Non-pigmented ciliary epithelial cell (primary cell): Measurements from ENCODE around the gene CACNA2D3.

Experiments
- DNase-seq: peaks from one replicate; pipeline ENCODE4 v3.0.0-alpha.2; 2010; ENCODE audit warnings: low read depth

Gene CACNA2D3

GRCh38 chr3:54676087-54676486 is 553.7 kb downstream of the CACNA2D3 start:
- no peak for DNase-seq

GRCh38 chr3:54681706-54682105 is 559.4 kb downstream of the CACNA2D3 start:
- DNase-seq = no peak

- no peak for DNase-seq
Measured at GRCh38 chr3:54685213-54685612, 562.9 kb downstream of the CACNA2D3 start.

- DNase-seq = peak; percentile 9
Measured at GRCh38 chr3:54691289-54691771, 569.0 kb downstream of the CACNA2D3 start.

GRCh38 chr3:54696313-54696712 is 574.0 kb downstream of the CACNA2D3 start:
- no peak for DNase-seq

GRCh38 chr3:54698054-54698453 is 575.7 kb downstream of the CACNA2D3 start:
- no peak for DNase-seq

- DNase-seq = no peak
Measured at GRCh38 chr3:54703923-54704322, 581.6 kb downstream of the CACNA2D3 start.

GRCh38 chr3:54705730-54706129 is 583.4 kb downstream of the CACNA2D3 start:
- no peak for DNase-seq

- no peak for DNase-seq
Measured at GRCh38 chr3:54706738-54707137, 584.4 kb downstream of the CACNA2D3 start.

- DNase-seq = no peak
Measured at GRCh38 chr3:54709785-54710184, 587.4 kb downstream of the CACNA2D3 start.

- DNase-seq = no peak
Measured at GRCh38 chr3:54710954-54711353, 588.6 kb downstream of the CACNA2D3 start.

GRCh38 chr3:54712539-54712938 is 590.2 kb downstream of the CACNA2D3 start:
- no peak for DNase-seq

- DNase-seq = no peak
Measured at GRCh38 chr3:54713031-54713430, 590.7 kb downstream of the CACNA2D3 start.

- DNase-seq = no peak
Measured at GRCh38 chr3:54713455-54713854, 591.1 kb downstream of the CACNA2D3 start.

GRCh38 chr3:54714035-54714434 is 591.7 kb downstream of the CACNA2D3 start:
- DNase-seq = no peak

- DNase-seq = no peak
Measured at GRCh38 chr3:54717506-54717905, 595.2 kb downstream of the CACNA2D3 start.

- DNase-seq = no peak
Measured at GRCh38 chr3:54719914-54720313, 597.6 kb downstream of the CACNA2D3 start.

GRCh38 chr3:54720604-54721003 is 598.3 kb downstream of the CACNA2D3 start:
- no peak for DNase-seq

- no peak for DNase-seq
Measured at GRCh38 chr3:54731732-54732445, 609.5 kb downstream of the CACNA2D3 start.

GRCh38 chr3:54733106-54734006 is 611.0 kb downstream of the CACNA2D3 start:
- no peak for DNase-seq

- no peak for DNase-seq
Measured at GRCh38 chr3:54736459-54736858, 614.1 kb downstream of the CACNA2D3 start.

- DNase-seq = no peak
Measured at GRCh38 chr3:54743755-54744154, 621.4 kb downstream of the CACNA2D3 start.

- no peak for DNase-seq
Measured at GRCh38 chr3:54744291-54744690, 621.9 kb downstream of the CACNA2D3 start.
